Colonic mucosa (tissue), 4 donors: Measurements from ENCODE around the gene GTPBP1. TPM values are rescaled to one million over a fixed set of nuclear protein-coding genes. Genes with fewer than 3 reads are reported as not detected.

Experiments
- DNase-seq: peaks from one replicate; pipeline ENCODE4 v3.0.0-alpha.2; 2020
- H3K27ac ChIP-seq: fragments of 200-600 bp; one replicate; pipeline ENCODE4 v1.8.0; 2021
- H3K27me3 ChIP-seq: fragments of 200-600 bp; one replicate; pipeline ENCODE4 v1.8.0; 2021
- H3K36me3 ChIP-seq: fragments of 200-600 bp; one replicate; pipeline ENCODE4 v1.8.0; 2021
- H3K4me1 ChIP-seq: fragments of 200-600 bp; one replicate; pipeline ENCODE4 v1.8.0; 2021; ENCODE audit warnings: mild to moderate bottlenecking
- H3K4me3 ChIP-seq: fragments of 200-600 bp; one replicate; pipeline ENCODE4 v1.8.0; 2021
- H3K9ac ChIP-seq, 2 donors: one replicate each; pipeline ENCODE4 v1.7.0; 2013; ENCODE audit warnings: control low read depth in 2 of 2, low read depth in 2 of 2, low read length in 2 of 2
- H3K9me3 ChIP-seq: fragments of 200-600 bp; one replicate; pipeline ENCODE4 v1.8.0; 2021
- intact Hi-C: fragments of 100-400 bp; cut with DNase I; formaldehyde crosslinking; loops from one replicate; pipeline ENCODE4 v1.14.1; 2022
- total RNA-seq, 2 donors: library from RNA; stranded (reverse); fragmentation: NEBNext Ultra II Directional in 1 of 2; extraction: Animal tissue kit (Norgen Biotek cat#: 25700) in 1 of 2; gene quantifications; one replicate each; pipeline ENCODE4 v1.2.1, GENCODE V29; 2021
- TF ChIP-seq, protein P1 (sequence below): fragments of 200-600 bp; IDR thresholded peaks from one replicate; pipeline ENCODE4 v1.8.0; 2022; ENCODE audit warnings: antibody characterized with exemption, mild to moderate bottlenecking
- donor health status: healthy.
- donor health status: DM: no; HTN: no; CAD: no.
- donor health status: DM: no; HTN: no; CAD: no.

The GTPBP1 gene
- total RNA-seq, 2 donors from 2014 or later = 64.6 to 65.6 TPM

DNA sequence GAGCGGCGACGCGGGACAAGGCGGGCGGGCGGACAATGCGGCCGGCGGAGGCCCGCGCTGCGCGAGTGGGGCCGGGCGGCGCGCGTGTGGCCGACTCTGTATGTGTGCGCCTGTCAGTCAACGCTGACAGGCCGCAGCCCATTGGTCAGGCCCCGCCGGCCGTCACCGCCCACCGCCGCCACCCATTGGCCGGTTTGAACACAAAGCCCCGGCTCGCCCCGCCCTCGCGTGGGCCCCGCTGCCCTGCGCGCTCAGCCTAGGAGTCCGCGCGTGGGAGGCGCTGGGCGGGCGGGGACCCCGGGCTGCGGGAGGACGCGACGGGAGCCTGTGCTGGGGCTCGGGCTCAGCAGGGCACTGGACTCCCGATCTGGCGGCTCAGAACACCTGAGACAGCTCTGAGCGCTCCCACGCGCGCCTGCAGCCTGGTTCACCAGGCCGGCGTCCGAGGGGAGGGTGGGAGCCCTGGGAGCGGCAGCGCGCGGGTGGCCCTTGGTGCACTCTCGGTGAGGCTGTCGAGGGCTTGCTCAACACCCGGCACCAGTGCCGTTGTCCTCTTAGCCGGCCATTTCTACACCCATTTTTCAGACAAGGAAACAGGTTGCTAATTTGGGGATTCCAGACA, 50.3 kb downstream of the GTPBP1 start, which contains the start of gene SUN2:
Gene SUN2, minus strand, starts transcription at position 88 of the 622 bp plus-strand sequence. CDS start 3,370 bp downstream, outside the sequence.
- H3K9me3 ChIP-seq = no peaks in the 10 kb centered on the region
- TF ChIP-seq, protein P1, sequence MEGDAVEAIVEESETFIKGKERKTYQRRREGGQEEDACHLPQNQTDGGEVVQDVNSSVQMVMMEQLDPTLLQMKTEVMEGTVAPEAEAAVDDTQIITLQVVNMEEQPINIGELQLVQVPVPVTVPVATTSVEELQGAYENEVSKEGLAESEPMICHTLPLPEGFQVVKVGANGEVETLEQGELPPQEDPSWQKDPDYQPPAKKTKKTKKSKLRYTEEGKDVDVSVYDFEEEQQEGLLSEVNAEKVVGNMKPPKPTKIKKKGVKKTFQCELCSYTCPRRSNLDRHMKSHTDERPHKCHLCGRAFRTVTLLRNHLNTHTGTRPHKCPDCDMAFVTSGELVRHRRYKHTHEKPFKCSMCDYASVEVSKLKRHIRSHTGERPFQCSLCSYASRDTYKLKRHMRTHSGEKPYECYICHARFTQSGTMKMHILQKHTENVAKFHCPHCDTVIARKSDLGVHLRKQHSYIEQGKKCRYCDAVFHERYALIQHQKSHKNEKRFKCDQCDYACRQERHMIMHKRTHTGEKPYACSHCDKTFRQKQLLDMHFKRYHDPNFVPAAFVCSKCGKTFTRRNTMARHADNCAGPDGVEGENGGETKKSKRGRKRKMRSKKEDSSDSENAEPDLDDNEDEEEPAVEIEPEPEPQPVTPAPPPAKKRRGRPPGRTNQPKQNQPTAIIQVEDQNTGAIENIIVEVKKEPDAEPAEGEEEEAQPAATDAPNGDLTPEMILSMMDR = no peak
- peak within 1 kb of the TSS; percentile 96 for H3K27ac ChIP-seq
- H3K4me3 ChIP-seq = peak within 1 kb of the TSS; percentile 69
- H3K9ac ChIP-seq = peak within 1 kb of the TSS; percentile 92 to 99
- intact Hi-C loops = no loop called here
- peak; percentile 96 for DNase-seq
- no peaks in the 10 kb centered on the region for H3K27me3 ChIP-seq
- H3K36me3 ChIP-seq = peaks cover 7% of the 10 kb centered on the region
- peaks cover 6% of the 10 kb centered on the region for H3K4me1 ChIP-seq

DNA sequence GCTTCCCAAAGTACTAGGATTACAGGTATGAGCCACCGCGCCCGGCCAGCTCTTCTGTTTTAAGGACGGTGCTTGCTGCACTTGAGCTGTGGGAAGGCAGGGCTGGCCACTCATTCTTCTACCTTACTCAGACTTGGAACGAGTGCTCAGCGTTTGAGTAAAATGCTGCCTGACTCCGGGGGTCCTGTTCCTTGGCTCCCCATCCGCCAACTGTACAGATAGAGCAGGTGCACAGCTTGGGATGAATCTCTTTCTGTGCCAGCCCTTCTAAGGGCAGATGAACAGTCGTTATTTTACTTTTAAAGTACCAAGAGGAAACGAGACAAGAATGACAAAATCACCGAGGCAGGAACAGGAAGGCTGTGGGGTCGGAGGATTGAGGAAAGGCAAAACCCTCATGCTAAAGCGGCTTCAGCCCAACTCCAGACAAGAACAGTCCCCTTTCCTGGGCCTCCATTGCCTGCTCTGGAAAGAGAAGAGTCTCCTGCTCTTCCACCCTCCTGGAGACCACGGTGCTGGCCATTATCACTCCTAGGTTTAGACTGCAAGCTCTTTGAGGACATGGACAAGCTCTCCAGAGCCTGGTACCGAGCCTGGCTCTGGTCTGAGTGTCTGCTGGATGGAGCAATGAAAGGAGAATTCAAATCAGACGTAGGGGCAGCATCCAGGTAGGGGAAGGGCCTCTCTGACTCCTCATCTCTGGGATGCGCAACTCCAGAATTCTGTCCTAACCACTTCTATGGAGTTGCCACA, 51.1 kb downstream of the GTPBP1 start:
- no peaks in the 10 kb centered on the region for H3K9me3 ChIP-seq
- no peaks in the 10 kb centered on the region for H3K27me3 ChIP-seq
- H3K36me3 ChIP-seq = no peaks in the 10 kb centered on the region
- peak overlapping the region; percentile 69 for H3K4me3 ChIP-seq
- peak overlapping the region; percentile 84 to 99 for H3K9ac ChIP-seq
- TF ChIP-seq, protein P1 = no peak
- intact Hi-C loops = no loop called here
- peaks cover 6% of the 10 kb centered on the region for H3K4me1 ChIP-seq
- peak; percentile 39 for DNase-seq
- peak overlapping the region; percentile 96 for H3K27ac ChIP-seq

DNA sequence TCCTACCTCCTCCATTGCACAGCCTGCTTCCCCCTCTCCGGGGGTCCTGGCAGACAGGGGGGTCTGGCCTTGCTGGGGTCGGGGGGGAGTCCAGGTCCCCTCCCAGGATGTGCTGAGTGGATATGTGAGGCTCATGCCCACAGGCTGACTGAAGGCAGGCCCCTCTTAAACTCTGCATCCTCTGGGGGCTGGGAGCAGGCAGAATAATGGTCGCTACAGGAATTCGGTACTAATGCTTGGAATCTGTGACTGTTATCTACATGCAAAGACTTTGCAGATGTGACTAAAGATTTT, 51.7 kb downstream of the GTPBP1 start:
- DNase-seq = no peak
- peaks cover 6% of the 10 kb centered on the region for H3K4me1 ChIP-seq
- H3K9me3 ChIP-seq = no peaks in the 10 kb centered on the region
- no peaks in the 10 kb centered on the region for H3K36me3 ChIP-seq
- no peak overlapping the region for H3K9ac ChIP-seq
- H3K27me3 ChIP-seq = no peaks in the 10 kb centered on the region
- no peak overlapping the region for H3K27ac ChIP-seq
- TF ChIP-seq, protein P1 = no peak
- intact Hi-C loops = no loop called here
- H3K4me3 ChIP-seq = no peak overlapping the region

DNA sequence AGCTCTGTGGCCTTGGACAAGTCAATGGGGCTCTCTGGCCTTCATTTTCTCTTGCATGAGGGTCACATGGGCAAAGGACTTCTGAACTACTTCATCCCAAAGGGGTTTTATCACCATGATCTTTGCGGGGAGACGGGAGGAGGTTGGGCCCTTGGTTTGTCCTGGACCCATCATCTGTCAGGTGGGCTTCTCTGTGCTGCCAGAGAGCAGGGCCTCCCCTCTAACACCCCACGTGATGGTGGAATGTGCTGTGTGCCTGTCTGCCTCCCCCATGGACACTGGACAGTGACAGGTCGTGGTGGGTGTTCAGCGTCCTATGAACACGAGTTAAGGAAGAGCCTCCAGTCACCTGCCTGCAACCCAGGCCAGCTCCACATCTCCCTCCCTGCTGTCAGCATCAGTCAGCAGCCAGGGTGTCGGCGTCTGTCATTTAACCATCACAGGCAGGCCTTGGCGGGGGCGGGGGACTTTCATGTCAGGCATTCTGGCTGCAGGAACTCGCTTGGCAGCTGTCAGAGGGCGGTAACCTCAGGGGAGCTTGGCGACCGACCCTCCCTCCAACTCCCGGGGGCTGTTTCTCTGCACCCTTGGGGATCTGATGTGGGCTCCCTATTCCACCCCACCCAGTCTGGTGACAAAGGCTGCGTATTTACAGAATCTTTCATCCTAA, 52.7 kb downstream of the GTPBP1 start:
- H3K27me3 ChIP-seq = no peaks in the 10 kb centered on the region
- no peak overlapping the region for H3K4me3 ChIP-seq
- no peak for DNase-seq
- intact Hi-C loops = no loop called here
- H3K36me3 ChIP-seq = no peaks in the 10 kb centered on the region
- peaks cover 6% of the 10 kb centered on the region for H3K4me1 ChIP-seq
- TF ChIP-seq, protein P1 = no peak
- H3K9me3 ChIP-seq = no peaks in the 10 kb centered on the region
- H3K27ac ChIP-seq = no peak overlapping the region
- H3K9ac ChIP-seq = peak overlapping the region in 1 of 2 donors; percentile 18

DNA sequence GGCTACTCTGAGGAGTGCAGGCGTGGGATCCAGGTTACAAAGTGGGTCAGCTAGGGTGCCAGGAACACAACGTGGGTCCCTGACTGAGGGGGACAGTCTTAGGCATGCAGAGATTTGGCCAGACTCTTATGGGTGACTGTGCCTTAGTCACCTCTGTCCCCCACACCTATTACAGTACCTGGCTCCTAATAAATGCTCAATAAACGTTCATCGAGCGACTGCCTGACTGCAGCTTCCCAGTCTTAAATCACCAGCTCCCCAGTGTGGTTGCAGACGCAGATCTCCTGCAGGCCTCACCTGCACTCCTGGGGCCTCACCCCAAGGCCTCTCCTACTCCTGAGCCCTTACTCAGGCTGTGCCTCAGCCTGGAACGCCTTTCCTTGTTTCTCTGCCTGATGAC, 53.3 kb downstream of the GTPBP1 start:
- no peak overlapping the region for H3K9ac ChIP-seq
- TF ChIP-seq, protein P1 = no peak
- no peaks in the 10 kb centered on the region for H3K9me3 ChIP-seq
- intact Hi-C loops = no loop called here
- no peaks in the 10 kb centered on the region for H3K36me3 ChIP-seq
- no peak for DNase-seq
- peaks cover 6% of the 10 kb centered on the region for H3K4me1 ChIP-seq
- no peak overlapping the region for H3K4me3 ChIP-seq
- no peak overlapping the region for H3K27ac ChIP-seq
- H3K27me3 ChIP-seq = no peaks in the 10 kb centered on the region
